ENCODE measurements around the gene PADI2. TPM values are rescaled to one million over a fixed set of nuclear protein-coding genes. Genes with fewer than 3 reads are reported as not detected.

The PADI2 gene
- total RNA-seq, 6 donors from 2014 or later, result 1.9 to 25.2 (median 4.9) TPM

GRCh38 chr1:17069452-17070162, 49.6 kb downstream of the PADI2 start:
- no peaks in the 10 kb centered on the region for H3K27me3 ChIP-seq
- H3K4me3 ChIP-seq, result no peak overlapping the region
- no peak for ATAC-seq (ENCODE audit: low FRiP score in 2 of 2)
- peaks cover 0 to 3% (median 1%) of the 10 kb centered on the region in 4 donors for H3K4me1 ChIP-seq
- H3K27ac ChIP-seq, result no peak overlapping the region
- peak in 1 of 2 donors; percentile 31 for DNase-seq
- H3K9me3 ChIP-seq, result peaks cover 0 to 7% (median 2%) of the 10 kb centered on the region in 4 donors
- TF ChIP-seq POLR2A (IDR thresholded peaks at IDR 0.05) (no peak), POLR2AphosphoS5 (IDR thresholded peaks at IDR 0.05) (no peak), CTCF (IDR thresholded peaks at IDR 0.05) (no peak), EP300 (IDR thresholded peaks at IDR 0.05) (no peak)
- no peaks in the 10 kb centered on the region for H3K36me3 ChIP-seq
- WGBS, 2 donors, result 91 to 92% methylated on average over 2 to 6 of the region's 6 CpGs

GRCh38 chr1:17068789-17069188, 50.5 kb downstream of the PADI2 start:
- ATAC-seq (ENCODE audit: low FRiP score in 2 of 2), result no peak
- peak in 1 of 2 donors; percentile 19 for DNase-seq
- 72 to 82% methylated on average over 8 to 12 of the region's 12 CpGs for WGBS, 2 donors
- no peak overlapping the region for H3K27ac ChIP-seq
- H3K27me3 ChIP-seq, result no peaks in the 10 kb centered on the region
- peaks cover 0 to 7% (median 2%) of the 10 kb centered on the region in 4 donors for H3K9me3 ChIP-seq
- TF ChIP-seq POLR2AphosphoS5 (IDR thresholded peaks at IDR 0.05) (no peak), EP300 (IDR thresholded peaks at IDR 0.05) (no peak), CTCF (IDR thresholded peaks at IDR 0.05) (no peak), POLR2A (IDR thresholded peaks at IDR 0.05) (no peak)
- peaks cover 0 to 6% (median 1%) of the 10 kb centered on the region in 4 donors for H3K4me1 ChIP-seq
- no peaks in the 10 kb centered on the region for H3K36me3 ChIP-seq
- no peak overlapping the region for H3K4me3 ChIP-seq

GRCh38 chr1:17067465-17068240, 51.6 kb downstream of the PADI2 start:
- ATAC-seq (ENCODE audit: low FRiP score in 2 of 2) (no peak), DNase-seq (no peak)
- H3K4me3 ChIP-seq, result no peak overlapping the region
- H3K9me3 ChIP-seq, result peaks cover 0 to 7% (median 2%) of the 10 kb centered on the region in 4 donors
- H3K27ac ChIP-seq, result peak overlapping the region in 3 of 4 donors; percentile 61 to 80 (median 67)
- H3K4me1 ChIP-seq, result peaks cover 0 to 8% (median 1%) of the 10 kb centered on the region in 4 donors
- no peaks in the 10 kb centered on the region for H3K27me3 ChIP-seq
- H3K36me3 ChIP-seq, result no peaks in the 10 kb centered on the region
- TF ChIP-seq POLR2AphosphoS5 (IDR thresholded peaks at IDR 0.05) (no peak), CTCF (IDR thresholded peaks at IDR 0.05) (no peak), POLR2A (IDR thresholded peaks at IDR 0.05) (no peak), EP300 (IDR thresholded peaks at IDR 0.05) (no peak)
- 66 to 77% methylated on average over 9 to 10 of the region's 10 CpGs for WGBS, 2 donors

- Histone ChIP-seq H3K27ac (peak overlapping the region in 3 of 4 donors; percentile 61 to 80 (median 77)), H3K4me3 (no peak overlapping the region), H3K4me1 (peaks cover 0 to 8% (median 1%) of the 10 kb centered on the region in 4 donors), H3K27me3 (no peaks in the 10 kb centered on the region), H3K36me3 (no peaks in the 10 kb centered on the region), H3K9me3 (peaks cover 0 to 7% (median 2%) of the 10 kb centered on the region in 4 donors)
- TF ChIP-seq CTCF (IDR thresholded peaks at IDR 0.05) (no peak), EP300 (IDR thresholded peaks at IDR 0.05) (no peak), POLR2A (IDR thresholded peaks at IDR 0.05) (no peak), POLR2AphosphoS5 (IDR thresholded peaks at IDR 0.05) (no peak)
- no peak for DNase-seq
- peak in 1 of 2 donors; percentile 23 for ATAC-seq (ENCODE audit: low FRiP score in 2 of 2)
- WGBS, 2 donors, result 64% methylated on average over 3 of the region's 3 CpGs
These were observed 52.2 kb downstream of the PADI2 start for GRCh38 chr1:17067069-17067426.

Measured in upper lobe of left lung (tissue), 6 donors.